Measurements from ENCODE around the gene NARS2. TPM values are rescaled to one million over a fixed set of nuclear protein-coding genes. Genes with fewer than 3 reads are reported as not detected.

NARS2 gene
- total RNA-seq, 1 experiment from 2014 or later = 46.7 TPM

DNA sequence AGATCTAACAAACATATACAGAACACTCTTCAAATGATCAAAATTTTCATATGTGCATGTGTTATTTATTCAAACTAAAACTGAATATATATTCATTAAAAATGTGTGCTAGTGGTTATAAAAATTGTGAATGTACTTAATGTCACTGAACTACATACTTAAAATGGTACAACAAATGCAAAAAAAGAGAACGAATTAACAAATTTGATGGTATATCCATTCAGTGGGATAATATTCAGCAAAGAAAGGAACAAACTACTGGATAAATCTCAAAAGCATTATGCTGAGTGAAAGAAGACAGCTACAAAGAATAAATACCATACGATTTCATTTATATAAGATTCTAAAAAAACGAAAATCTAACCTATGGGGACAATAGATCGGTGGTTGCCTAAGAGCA lies 64.1 kb downstream of the NARS2 start:
- BruUV-seq (replicated peaks) = no TSS peak

DNA sequence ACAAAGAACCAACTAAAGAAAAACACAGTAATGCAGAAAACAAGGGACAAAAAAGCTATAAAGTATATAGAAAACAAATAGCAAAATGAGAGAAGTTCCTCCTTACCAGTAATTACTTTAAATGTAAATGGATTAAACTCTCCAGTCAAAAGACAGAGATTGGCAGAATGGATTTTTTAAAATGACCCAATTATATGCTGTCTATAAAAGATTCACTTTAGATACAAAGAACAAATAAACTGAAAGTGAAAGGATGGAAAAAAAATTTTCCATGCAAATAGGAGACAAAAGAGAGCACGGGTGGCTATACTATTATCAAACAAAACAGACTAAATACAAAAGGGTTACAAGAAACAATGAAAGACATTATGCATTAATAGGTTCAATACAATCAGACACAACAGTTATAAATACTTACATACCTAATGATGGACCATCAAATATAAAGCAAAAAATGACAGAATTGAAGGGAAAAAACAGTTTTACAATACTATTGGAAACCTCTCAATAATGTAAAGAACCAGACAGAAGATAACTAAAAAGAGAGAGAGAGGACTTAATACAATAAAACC lies 64.6 kb downstream of the NARS2 start:
- TF ChIP-seq EZH2 (IDR thresholded peaks at IDR 0.05; ENCODE audit: borderline replicate concordance, low read depth, low read length, poor library complexity, severe bottlenecking) = no peak
- TF ChIP-seq, protein P1, sequence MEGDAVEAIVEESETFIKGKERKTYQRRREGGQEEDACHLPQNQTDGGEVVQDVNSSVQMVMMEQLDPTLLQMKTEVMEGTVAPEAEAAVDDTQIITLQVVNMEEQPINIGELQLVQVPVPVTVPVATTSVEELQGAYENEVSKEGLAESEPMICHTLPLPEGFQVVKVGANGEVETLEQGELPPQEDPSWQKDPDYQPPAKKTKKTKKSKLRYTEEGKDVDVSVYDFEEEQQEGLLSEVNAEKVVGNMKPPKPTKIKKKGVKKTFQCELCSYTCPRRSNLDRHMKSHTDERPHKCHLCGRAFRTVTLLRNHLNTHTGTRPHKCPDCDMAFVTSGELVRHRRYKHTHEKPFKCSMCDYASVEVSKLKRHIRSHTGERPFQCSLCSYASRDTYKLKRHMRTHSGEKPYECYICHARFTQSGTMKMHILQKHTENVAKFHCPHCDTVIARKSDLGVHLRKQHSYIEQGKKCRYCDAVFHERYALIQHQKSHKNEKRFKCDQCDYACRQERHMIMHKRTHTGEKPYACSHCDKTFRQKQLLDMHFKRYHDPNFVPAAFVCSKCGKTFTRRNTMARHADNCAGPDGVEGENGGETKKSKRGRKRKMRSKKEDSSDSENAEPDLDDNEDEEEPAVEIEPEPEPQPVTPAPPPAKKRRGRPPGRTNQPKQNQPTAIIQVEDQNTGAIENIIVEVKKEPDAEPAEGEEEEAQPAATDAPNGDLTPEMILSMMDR (conservative IDR thresholded peaks at IDR 0.05; ENCODE audit: low read depth, low read length) = no peak
- BruUV-seq (replicated peaks) = no TSS peak
- no peak for DNase-seq (ENCODE audit: low spot score)
- ChIA-PET POLR2A (ENCODE audit: low non-redundant PET) (no interaction called here), CTCF (no interaction called here)
- Histone ChIP-seq H3K4me3 (ENCODE audit: low read depth, low read length, poor library complexity, severe bottlenecking) (no peak overlapping the region), H3K9me3 (ENCODE audit: low read depth, low read length, poor library complexity, severe bottlenecking) (peaks cover 11% of the 10 kb centered on the region), H3K4me1 (ENCODE audit: insufficient read depth, low read length, poor library complexity, severe bottlenecking) (no peaks in the 10 kb centered on the region), H3K27me3 (replicated peaks; ENCODE audit: insufficient read depth, low read depth, low read length, poor library complexity) (no peaks in the 10 kb centered on the region), H3K36me3 (ENCODE audit: insufficient read depth, low read length, poor library complexity, severe bottlenecking) (peaks cover 4% of the 10 kb centered on the region), H3K27ac (ENCODE audit: low read depth, low read length, poor library complexity, severe bottlenecking) (no peak overlapping the region)
- intact Hi-C loops (cut with micrococcal nuclease; ENCODE audit: unreplicated experiment) = no loop called here

More for the DNA sequence above, 64.1 kb downstream of the NARS2 start:
- no peaks in the 10 kb centered on the region for H3K4me1 ChIP-seq (ENCODE audit: insufficient read depth, low read length, poor library complexity, severe bottlenecking)
- H3K36me3 ChIP-seq (ENCODE audit: insufficient read depth, low read length, poor library complexity, severe bottlenecking) = peaks cover 4% of the 10 kb centered on the region
- no peak for TF ChIP-seq EZH2 (IDR thresholded peaks at IDR 0.05; ENCODE audit: borderline replicate concordance, low read depth, low read length, poor library complexity, severe bottlenecking)
- TF ChIP-seq, protein P1 (conservative IDR thresholded peaks at IDR 0.05; ENCODE audit: low read depth, low read length) = no peak
- intact Hi-C loops (cut with micrococcal nuclease; ENCODE audit: unreplicated experiment) = no loop called here
- CTCF ChIA-PET = no interaction called here
- no peaks in the 10 kb centered on the region for H3K27me3 ChIP-seq (replicated peaks; ENCODE audit: insufficient read depth, low read depth, low read length, poor library complexity)
- no peak overlapping the region for H3K27ac ChIP-seq (ENCODE audit: low read depth, low read length, poor library complexity, severe bottlenecking)
- POLR2A ChIA-PET (ENCODE audit: low non-redundant PET) = no interaction called here
- H3K9me3 ChIP-seq (ENCODE audit: low read depth, low read length, poor library complexity, severe bottlenecking) = peaks cover 11% of the 10 kb centered on the region
- no peak for DNase-seq (ENCODE audit: low spot score)
- H3K4me3 ChIP-seq (ENCODE audit: low read depth, low read length, poor library complexity, severe bottlenecking) = no peak overlapping the region

DNA sequence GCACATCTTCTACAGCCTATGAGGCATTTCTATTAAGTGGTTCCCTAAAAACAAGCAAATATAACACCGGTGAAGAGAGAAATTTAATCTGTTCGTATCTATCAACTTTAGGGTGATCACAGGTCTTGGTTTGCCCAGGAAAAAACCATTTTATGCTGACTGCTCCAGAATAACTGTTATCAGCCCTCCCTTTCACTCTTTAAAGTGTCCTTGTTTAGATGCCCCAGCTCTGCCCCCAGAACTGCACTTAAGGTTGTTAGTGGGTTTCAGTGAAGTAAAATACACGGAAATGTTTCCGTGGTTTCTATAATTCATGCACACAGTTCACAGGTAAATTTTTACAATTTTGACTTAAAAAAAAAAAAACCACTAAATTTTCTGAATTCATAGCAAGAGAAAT lies 70.0 kb downstream of the NARS2 start:
- CTCF ChIA-PET = no interaction called here
- BruUV-seq (replicated peaks) = no TSS peak
- intact Hi-C loops (cut with micrococcal nuclease; ENCODE audit: unreplicated experiment) = no loop called here

More for the DNA sequence above, 70.0 kb downstream of the NARS2 start:
- Histone ChIP-seq H3K4me1 (ENCODE audit: insufficient read depth, low read length, poor library complexity, severe bottlenecking) (no peaks in the 10 kb centered on the region), H3K36me3 (ENCODE audit: insufficient read depth, low read length, poor library complexity, severe bottlenecking) (no peaks in the 10 kb centered on the region), H3K9me3 (ENCODE audit: low read depth, low read length, poor library complexity, severe bottlenecking) (peaks cover under 1% of the 10 kb centered on the region), H3K27ac (ENCODE audit: low read depth, low read length, poor library complexity, severe bottlenecking) (no peak overlapping the region), H3K4me3 (ENCODE audit: low read depth, low read length, poor library complexity, severe bottlenecking) (no peak overlapping the region), H3K27me3 (replicated peaks; ENCODE audit: insufficient read depth, low read depth, low read length, poor library complexity) (no peaks in the 10 kb centered on the region)
- POLR2A ChIA-PET (ENCODE audit: low non-redundant PET) = interaction anchor here (0.5 kb wide), 1 partner anchor 15 kb away, joined by 3 read pairs; no protein-coding TSS in a partner anchor
- no peak for DNase-seq (ENCODE audit: low spot score)
- TF ChIP-seq, protein P1 (conservative IDR thresholded peaks at IDR 0.05; ENCODE audit: low read depth, low read length) = no peak
